GM12801 (cell line): ENCODE measurements around the gene H2BW2.

Source experiments
- CTCF ChIP-seq: IDR thresholded peaks from one replicate; pipeline ENCODE4 v1.5.1; 2011; ENCODE audit warnings: control low read depth; ENCODE audit not compliant: insufficient read length; ENCODE audit errors: extremely low read depth

Gene H2BW2

DNA sequence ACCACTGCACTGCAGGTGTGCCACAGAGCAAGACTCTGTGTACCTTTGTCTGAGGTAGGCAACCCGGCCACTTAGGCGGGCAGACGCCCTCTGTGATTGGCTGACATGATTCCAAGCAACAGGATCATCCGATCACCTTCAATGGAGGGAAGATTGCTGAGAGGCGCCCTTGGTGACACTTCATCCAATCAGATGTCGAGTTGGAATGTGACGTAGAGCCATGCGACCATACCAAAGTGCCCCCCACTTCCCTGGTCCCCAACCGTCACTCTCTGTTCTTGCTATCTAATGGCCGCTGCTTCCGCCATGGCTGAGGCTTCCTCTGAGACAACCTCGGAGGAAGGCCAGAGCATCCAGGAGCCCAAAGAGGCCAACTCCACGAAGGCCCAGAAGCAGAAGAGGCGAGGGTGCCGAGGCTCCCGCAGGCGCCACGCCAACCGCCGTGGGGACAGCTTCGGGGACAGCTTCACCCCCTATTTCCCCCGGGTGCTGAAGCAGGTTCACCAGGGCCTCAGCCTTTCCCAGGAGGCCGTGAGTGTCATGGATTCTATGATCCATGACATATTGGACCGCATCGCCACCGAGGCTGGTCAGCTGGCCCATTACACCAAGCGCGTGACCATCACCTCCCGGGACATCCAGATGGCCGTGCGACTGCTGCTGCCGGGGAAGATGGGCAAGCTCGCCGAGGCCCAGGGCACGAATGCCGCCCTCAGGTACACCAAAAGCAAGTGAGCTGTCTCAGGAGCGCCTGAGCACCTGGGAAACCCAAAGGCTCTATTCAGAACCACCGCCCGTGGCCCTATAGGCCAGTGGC is at the start of gene H2BW2:
TSS of gene H2BW2 (plus strand) at position 268 of the 817 bp plus-strand sequence. CDS start at position 307, 39 bp downstream.
- no peak for TF ChIP-seq CTCF

- TF ChIP-seq CTCF, result no peak
These were observed 40.5 kb upstream of the H2BW2 start for GRCh38 chrX:103999234-103999633.

DNA sequence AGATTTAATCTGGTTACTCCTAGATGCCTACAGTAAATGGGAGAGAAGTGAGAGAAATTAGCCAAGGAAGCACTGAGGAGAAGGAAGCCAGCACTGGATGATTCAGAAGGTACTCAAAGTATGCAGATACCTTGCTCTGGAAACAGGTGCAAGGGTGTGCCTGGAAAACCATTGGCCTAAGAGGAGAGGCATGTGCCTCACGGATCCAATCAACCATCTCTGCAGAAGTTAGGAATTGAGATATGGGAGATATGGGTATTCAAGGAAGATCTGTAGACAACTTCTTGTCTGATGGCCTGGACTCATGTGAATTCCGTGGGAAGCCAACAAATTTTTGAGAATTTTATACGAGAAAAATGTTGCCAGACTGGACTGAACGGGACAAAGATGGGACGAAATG is 30.9 kb upstream of the H2BW2 start:
- TF ChIP-seq CTCF, result no peak

GRCh38 chrX:104013158-104013557 is 26.6 kb upstream of the H2BW2 start:
- TF ChIP-seq CTCF, result no peak

- TF ChIP-seq CTCF, result no peak
These were observed 26.1 kb upstream of the H2BW2 start, which contains the start of gene H2BW1 for GRCh38 chrX:104013606-104014005. Gene H2BW1, minus strand, starts transcription at chrX:104013708. Its CDS starts 132 bp downstream, at chrX:104013576.

DNA sequence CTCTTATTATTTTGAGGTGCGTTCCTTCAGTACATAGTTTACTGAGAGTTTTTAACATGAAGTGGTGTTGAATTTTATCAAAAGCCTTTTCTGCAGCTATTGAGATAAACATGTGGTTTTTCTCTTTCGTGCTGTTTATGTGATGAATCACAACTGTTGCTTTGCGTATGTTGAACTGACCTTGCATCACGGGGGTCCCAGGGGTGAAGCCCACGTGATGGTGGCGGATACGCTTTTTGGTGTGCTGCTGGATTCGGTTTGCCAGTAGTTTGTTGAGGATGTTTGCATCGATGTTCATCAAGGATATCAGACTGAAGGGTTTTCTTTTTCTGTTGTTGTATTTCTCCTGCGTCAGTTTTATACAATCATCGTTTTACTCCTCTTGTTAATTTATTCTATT is 21.6 kb upstream of the H2BW2 start:
- TF ChIP-seq CTCF, result no peak

- no peak for TF ChIP-seq CTCF
These were observed 1.2 kb downstream of the H2BW2 start for GRCh38 chrX:104041003-104041402.
